Heart left ventricle (tissue), 16 donors: Measurements from ENCODE around the gene KIAA1671. TPM values are rescaled to one million over a fixed set of nuclear protein-coding genes. Genes with fewer than 3 reads are reported as not detected.

Experiments
- ATAC-seq, 4 donors: fragments of 200-7000 bp; cut with Tn5 transposase; one replicate each; pipeline ENCODE4 v1.9.1; 2020 to 2022; ENCODE audit warnings: moderate library complexity in 4 of 4, mild to moderate bottlenecking in 3 of 4, moderate number of reproducible peaks in 1 of 4
- DNase-seq, 5 donors: peaks; one replicate each; pipeline ENCODE4 v3.0.0-alpha.2; 2020
- H3K27ac ChIP-seq, 12 donors: fragments of 200-600 bp; sonication (generic) in 4 of 12; one replicate each; pipeline versions ENCODE4 v1.5.0 to v1.8.0; 2016 to 2022; ENCODE audit warnings: mild to moderate bottlenecking in 2 of 12
- H3K27me3 ChIP-seq, 9 donors: fragments of 200-600 bp; sonication (generic) in 2 of 9; one replicate each; pipeline versions ENCODE4 v1.5.1 to v1.8.0; 2016 to 2022; ENCODE audit warnings: mild to moderate bottlenecking in 3 of 9
- H3K36me3 ChIP-seq, 9 donors: fragments of 200-600 bp; sonication (generic) in 2 of 9; one replicate each; pipeline versions ENCODE4 v1.5.0 to v1.8.0; 2018 to 2022; ENCODE audit warnings: mild to moderate bottlenecking in 2 of 9
- H3K4me1 ChIP-seq, 12 donors: fragments of 200-600 bp; sonication (generic) in 4 of 12; one replicate each; pipeline versions ENCODE4 v1.5.0 to v1.8.0; 2016 to 2022; ENCODE audit warnings: mild to moderate bottlenecking in 3 of 12
- H3K4me3 ChIP-seq, 12 donors: fragments of 200-600 bp; sonication (generic) in 4 of 12; one replicate each; pipeline versions ENCODE4 v1.5.0 to v1.8.0; 2017 to 2022; ENCODE audit warnings: mild to moderate bottlenecking in 9 of 12, moderate library complexity in 4 of 12
- H3K9me3 ChIP-seq, 12 donors: fragments of 200-600 bp; sonication (generic) in 4 of 12; one replicate each; pipeline versions ENCODE4 v1.5.0 to v1.8.0; 2016 to 2022; ENCODE audit warnings: mild to moderate bottlenecking in 1 of 12
- POLR2A ChIP-seq, 2 donors: fragments of 450-650 bp; IDR thresholded peaks; one replicate each; pipeline ENCODE4 v1.6.1; 2017; ENCODE audit warnings: antibody characterized with exemption in 2 of 2, mild to moderate bottlenecking in 2 of 2, moderate library complexity in 2 of 2
- WGBS, 4 donors: extraction: QIAGEN DNeasy Blood & Tissue Kit in 2 of 4; methylation state at CpG; one replicate each; pipeline versions ENCODE4 v1.1.5 to v1.1.7; 2013 to 2018; 5-methylcytosine and 5-hydroxymethylcytosine counted together
- intact Hi-C, 10 donors: fragments of 100-400 bp; cut with DNase I; formaldehyde crosslinking; loops; one replicate each; pipeline versions ENCODE4 v1.11.1 to v1.14.2; 2022
- polyA plus RNA-seq, 2 donors: library from polyadenylated mRNA; stranded (reverse); fragments of 200-250 nt; gene quantifications; one replicate each; pipeline ENCODE4 v1.2.3, GENCODE V29; 2013
- total RNA-seq, 9 donors: library from RNA; depleted of rRNA in 2 of 9; stranded (reverse); fragments of >200 nt in 2 of 9; fragmentation: NEBNext Ultra II Directional in 3 of 9; extraction: Animal tissue kit (Norgen Biotek cat#: 25700) in 3 of 9; gene quantifications; one replicate each; pipeline versions ENCODE4 v1.1.0 to v1.2.4, GENCODE V29; 2016 to 2023
- TF ChIP-seq, protein P1 (sequence below), 12 donors: fragments of 200-600 bp; sonication (generic) in 4 of 12; IDR thresholded peaks; one replicate each; pipeline versions ENCODE4 v1.5.0 to v1.8.0; 2018 to 2022; ENCODE audit warnings: antibody characterized with exemption in 12 of 12, mild to moderate bottlenecking in 5 of 12
- donor health status: ischemic (EF 13 %, LVEDD 7.1; RV severe dilation, severe dysfunction).
- donor health status: healthy with polysubstance abuse.
- donor health status: DM: no; HTN: yes; CAD: no.
- donor health status: DM: no; HTN: no; CAD: no.
- donor health status: ischemic (EF 25% LVEDD 6.9; RV normal size, moderate dysfunction).
- donor health status: ischemic (EF 25% LVEDD 5.7; RV mildly dilated, moderate dysfunction).
- donor health status: healthy.
- donor health status: DM: yes; HTN: yes; CAD: no.
- donor health status: ischemic (EF 35%, LVEDD 5.7; RV mildly dilated, moderate dysfunction).
- donor health status: nonischemic (EF 11% LVEDD 7.7; RV severe dilation, severe dysfunction).
- donor health status: DM: yes; HTN: yes; CAD: no.
- donor health status: PGD.
- donor health status: ischemic (EF 29% LVEDD 5.4; RV normal size, mild dysfunction).
- donor health status: nonischemic (EF 23%, LVEDD 6.1; RV moderate dilation, normal function).

Gene KIAA1671
- total and polyA plus RNA-seq, 11 donors = 4.5 to 22.1 (median 13.2) TPM

- 28 to 31% (median 30%) methylated on average over 9 of the region's 9 CpGs for WGBS, 4 donors
- peak; percentile 59 to 91 (median 82) for ATAC-seq
- intact Hi-C loops = loop anchor here in 3 of 10 donors (5.0 kb wide), 2 partner anchors 34 to 41 kb away; partner anchors contain the start of gene KIAA1671 (in 2 of the 3)
- H3K4me1 ChIP-seq = peaks cover 6 to 89% (median 58%) of the 10 kb centered on the region in 12 donors
- H3K36me3 ChIP-seq = no peaks in the 10 kb centered on the region
- H3K4me3 ChIP-seq = peak overlapping the region in 4 of 12 donors; percentile 5 to 12 (median 11)
- DNase-seq = peak in 4 of 5 donors; percentile 41 to 74 (median 63)
- H3K27me3 ChIP-seq = no peaks in the 10 kb centered on the region
- TF ChIP-seq, protein P1, sequence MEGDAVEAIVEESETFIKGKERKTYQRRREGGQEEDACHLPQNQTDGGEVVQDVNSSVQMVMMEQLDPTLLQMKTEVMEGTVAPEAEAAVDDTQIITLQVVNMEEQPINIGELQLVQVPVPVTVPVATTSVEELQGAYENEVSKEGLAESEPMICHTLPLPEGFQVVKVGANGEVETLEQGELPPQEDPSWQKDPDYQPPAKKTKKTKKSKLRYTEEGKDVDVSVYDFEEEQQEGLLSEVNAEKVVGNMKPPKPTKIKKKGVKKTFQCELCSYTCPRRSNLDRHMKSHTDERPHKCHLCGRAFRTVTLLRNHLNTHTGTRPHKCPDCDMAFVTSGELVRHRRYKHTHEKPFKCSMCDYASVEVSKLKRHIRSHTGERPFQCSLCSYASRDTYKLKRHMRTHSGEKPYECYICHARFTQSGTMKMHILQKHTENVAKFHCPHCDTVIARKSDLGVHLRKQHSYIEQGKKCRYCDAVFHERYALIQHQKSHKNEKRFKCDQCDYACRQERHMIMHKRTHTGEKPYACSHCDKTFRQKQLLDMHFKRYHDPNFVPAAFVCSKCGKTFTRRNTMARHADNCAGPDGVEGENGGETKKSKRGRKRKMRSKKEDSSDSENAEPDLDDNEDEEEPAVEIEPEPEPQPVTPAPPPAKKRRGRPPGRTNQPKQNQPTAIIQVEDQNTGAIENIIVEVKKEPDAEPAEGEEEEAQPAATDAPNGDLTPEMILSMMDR (IDR thresholded peaks at IDR 0.05) = no peak
- no peak for TF ChIP-seq POLR2A (IDR thresholded peaks at IDR 0.05)
- H3K27ac ChIP-seq = peak overlapping the region; percentile 43 to 84 (median 76)
- H3K9me3 ChIP-seq = no peaks in the 10 kb centered on the region
Observed at GRCh38 chr22:24985826-24986214, 33.3 kb downstream of the KIAA1671 start.

DNA sequence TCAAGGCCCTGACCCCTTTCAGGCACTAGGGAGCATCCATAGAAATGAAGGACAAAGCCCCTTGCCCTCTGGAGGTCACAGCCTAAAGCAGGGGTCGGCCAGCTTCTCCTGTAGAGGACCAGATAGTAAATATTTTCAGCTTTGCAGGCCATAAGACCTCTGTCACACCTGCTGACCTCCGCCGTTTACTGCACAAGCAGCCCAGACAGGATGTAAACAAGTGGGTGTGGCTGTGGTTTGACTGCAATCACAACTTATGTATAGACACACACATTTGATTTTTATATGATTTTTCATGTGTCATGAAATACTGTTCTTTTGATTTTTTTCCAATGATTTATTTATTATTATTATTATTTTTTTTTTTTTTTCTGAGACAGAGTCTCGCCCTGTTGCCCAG, 34.3 kb downstream of the KIAA1671 start:
- TF ChIP-seq POLR2A (IDR thresholded peaks at IDR 0.05) = no peak
- TF ChIP-seq, protein P1 (IDR thresholded peaks at IDR 0.05) = no peak
- DNase-seq (no peak), ATAC-seq (no peak)
- 74 to 76% (median 76%) methylated on average over 4 of the region's 4 CpGs for WGBS, 4 donors
- Histone ChIP-seq H3K4me1 (peaks cover 6 to 93% (median 59%) of the 10 kb centered on the region in 12 donors), H3K9me3 (no peaks in the 10 kb centered on the region), H3K27me3 (no peaks in the 10 kb centered on the region), H3K4me3 (no peak overlapping the region), H3K27ac (peak overlapping the region in 6 of 12 donors; percentile 29 to 55 (median 38)), H3K36me3 (no peaks in the 10 kb centered on the region)
- intact Hi-C loops = loop anchor here in 3 of 10 donors (5.0 kb wide), 2 partner anchors 35 to 40 kb away; partner anchors contain the start of gene KIAA1671 (in 2 of the 3)

DNA sequence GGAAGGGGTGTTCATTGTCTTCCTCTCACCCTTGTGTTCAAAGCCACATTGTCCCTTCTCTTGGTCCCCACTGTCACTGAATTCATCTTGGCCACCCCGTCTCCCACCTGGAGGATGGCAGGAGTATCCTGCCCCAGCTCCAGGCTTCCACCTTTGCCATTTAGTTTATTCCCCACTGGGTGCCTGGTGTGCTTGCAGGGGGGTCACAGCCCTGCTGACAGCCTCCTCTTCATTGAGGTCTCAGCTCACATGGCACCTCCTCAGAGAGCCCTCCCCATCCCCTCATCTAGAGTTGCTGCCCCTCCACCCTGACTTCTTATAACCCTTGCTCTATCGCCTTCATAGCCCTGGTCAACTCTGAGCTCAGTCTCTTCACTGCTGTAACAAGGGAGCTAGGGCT, 36.6 kb downstream of the KIAA1671 start:
- intact Hi-C loops = loop anchor here in 3 of 10 donors (5.0 kb wide), 2 partner anchors 37 to 38 kb away; partner anchors contain the start of gene KIAA1671 (in 2 of the 3)
- H3K36me3 ChIP-seq = no peaks in the 10 kb centered on the region
- ATAC-seq (no peak), DNase-seq (no peak)
- peaks cover 3 to 76% (median 51%) of the 10 kb centered on the region in 12 donors for H3K4me1 ChIP-seq
- no peak overlapping the region for H3K4me3 ChIP-seq
- peak overlapping the region; percentile 29 to 87 (median 63) for H3K27ac ChIP-seq
- no peaks in the 10 kb centered on the region for H3K9me3 ChIP-seq
- WGBS, 4 donors = 49 to 81% (median 74%) methylated on average over 2 of the region's 2 CpGs
- H3K27me3 ChIP-seq = no peaks in the 10 kb centered on the region
- no peak for TF ChIP-seq POLR2A (IDR thresholded peaks at IDR 0.05)
- TF ChIP-seq, protein P1 (IDR thresholded peaks at IDR 0.05) = no peak

DNA sequence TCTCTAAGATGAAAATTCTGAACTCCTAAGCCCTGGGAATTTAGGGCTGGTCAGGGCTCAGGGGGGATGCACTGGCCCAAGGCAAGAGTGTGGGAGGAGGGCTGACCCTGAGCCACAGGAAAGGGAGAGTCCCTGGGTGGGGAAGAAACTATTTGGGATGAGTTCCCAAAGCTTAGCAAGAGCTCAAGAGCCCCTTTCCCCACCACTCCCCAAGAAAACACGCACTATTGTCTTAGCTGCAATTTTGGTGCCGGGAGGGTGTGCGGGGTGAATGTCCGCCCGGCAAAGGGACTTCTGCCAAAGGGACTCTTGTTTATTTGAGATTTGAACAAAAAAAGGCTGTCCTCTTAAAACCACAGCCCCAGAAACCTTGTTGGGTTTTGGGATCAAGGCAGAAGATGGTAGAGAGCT, 37.0 kb downstream of the KIAA1671 start:
- TF ChIP-seq, protein P1 (IDR thresholded peaks at IDR 0.05) = no peak
- TF ChIP-seq POLR2A (IDR thresholded peaks at IDR 0.05) = no peak
- Histone ChIP-seq H3K4me1 (peaks cover 3 to 73% (median 49%) of the 10 kb centered on the region in 12 donors), H3K4me3 (no peak overlapping the region), H3K9me3 (no peaks in the 10 kb centered on the region), H3K36me3 (no peaks in the 10 kb centered on the region), H3K27me3 (no peaks in the 10 kb centered on the region), H3K27ac (peak overlapping the region; percentile 29 to 87 (median 63))
- WGBS, 4 donors = 36 to 54% (median 50%) methylated on average over 5 of the region's 5 CpGs
- intact Hi-C loops = loop anchor here in 3 of 10 donors (5.0 kb wide), 2 partner anchors 37 to 38 kb away; partner anchors contain the start of gene KIAA1671 (in 2 of the 3)
- ATAC-seq = peak; percentile 15 to 47 (median 38)
- peak in 3 of 5 donors; percentile 35 to 52 (median 36) for DNase-seq
